NCI-H748 treated with DMSO at 0.1 percent for 48 hours (cell line): Measurements from ENCODE around the gene SBF1.

ENCODE experiments used
- DNase-seq: peaks from one replicate; lab custom pipeline; 2025; lab: John Stamatoyannopoulos, UW

The SBF1 gene

GRCh38 chr22:50506611-50507420 is 32.0 kb upstream of the SBF1 start:
- DNase-seq = no peak

- DNase-seq = no peak
These were observed 31.2 kb upstream of the SBF1 start for GRCh38 chr22:50505776-50506610.

GRCh38 chr22:50505276-50505775 is 30.5 kb upstream of the SBF1 start:
- DNase-seq = no peak

- no peak for DNase-seq
These were observed 29.8 kb upstream of the SBF1 start for GRCh38 chr22:50504369-50505211.

- no peak for DNase-seq
These were observed 28.8 kb upstream of the SBF1 start for GRCh38 chr22:50503475-50504145.

- no peak for DNase-seq
These were observed 28.0 kb upstream of the SBF1 start for GRCh38 chr22:50502628-50503474.

- DNase-seq = no peak
These were observed 27.3 kb upstream of the SBF1 start for GRCh38 chr22:50502096-50502495.

GRCh38 chr22:50500452-50500851 is 25.6 kb upstream of the SBF1 start:
- DNase-seq = no peak

GRCh38 chr22:50498322-50498890 is 23.6 kb upstream of the SBF1 start:
- peak; percentile 78 for DNase-seq

- DNase-seq = no peak
These were observed 22.3 kb upstream of the SBF1 start for GRCh38 chr22:50497093-50497492.

- no peak for DNase-seq
These were observed 15.9 kb upstream of the SBF1 start for GRCh38 chr22:50490531-50491308.

- no peak for DNase-seq
These were observed 14.8 kb upstream of the SBF1 start for GRCh38 chr22:50489363-50490243.

GRCh38 chr22:50488886-50489285 is 14.1 kb upstream of the SBF1 start:
- DNase-seq = no peak

GRCh38 chr22:50488006-50488677 is 13.3 kb upstream of the SBF1 start:
- DNase-seq = no peak

GRCh38 chr22:50487290-50488005 is 12.6 kb upstream of the SBF1 start:
- DNase-seq = no peak

- no peak for DNase-seq
These were observed 11.9 kb upstream of the SBF1 start, which contains the start of gene MIOX for GRCh38 chr22:50486561-50487289. Gene MIOX (plus strand): TSS chr22:50486859. CDS start chr22:50486898, 39 bp downstream.
